Activated CD4-positive, alpha-beta T cell treated with anti-CD3 and anti-CD28 coated beads, Interleukin-2, amount 50 U/mL, for 4 hours (primary cell): ENCODE data around the gene RHOB.
"Not testable (repeated sequence)": the region's sequence is repeated elsewhere in the genome, so short reads cannot be mapped to it uniquely, and the experiment has no call there.

Source experiments
- DNase-seq, 2 experiments: peaks; one replicate each; pipeline ENCODE4 v3.0.0-alpha.2; 2020

Gene RHOB

DNA sequence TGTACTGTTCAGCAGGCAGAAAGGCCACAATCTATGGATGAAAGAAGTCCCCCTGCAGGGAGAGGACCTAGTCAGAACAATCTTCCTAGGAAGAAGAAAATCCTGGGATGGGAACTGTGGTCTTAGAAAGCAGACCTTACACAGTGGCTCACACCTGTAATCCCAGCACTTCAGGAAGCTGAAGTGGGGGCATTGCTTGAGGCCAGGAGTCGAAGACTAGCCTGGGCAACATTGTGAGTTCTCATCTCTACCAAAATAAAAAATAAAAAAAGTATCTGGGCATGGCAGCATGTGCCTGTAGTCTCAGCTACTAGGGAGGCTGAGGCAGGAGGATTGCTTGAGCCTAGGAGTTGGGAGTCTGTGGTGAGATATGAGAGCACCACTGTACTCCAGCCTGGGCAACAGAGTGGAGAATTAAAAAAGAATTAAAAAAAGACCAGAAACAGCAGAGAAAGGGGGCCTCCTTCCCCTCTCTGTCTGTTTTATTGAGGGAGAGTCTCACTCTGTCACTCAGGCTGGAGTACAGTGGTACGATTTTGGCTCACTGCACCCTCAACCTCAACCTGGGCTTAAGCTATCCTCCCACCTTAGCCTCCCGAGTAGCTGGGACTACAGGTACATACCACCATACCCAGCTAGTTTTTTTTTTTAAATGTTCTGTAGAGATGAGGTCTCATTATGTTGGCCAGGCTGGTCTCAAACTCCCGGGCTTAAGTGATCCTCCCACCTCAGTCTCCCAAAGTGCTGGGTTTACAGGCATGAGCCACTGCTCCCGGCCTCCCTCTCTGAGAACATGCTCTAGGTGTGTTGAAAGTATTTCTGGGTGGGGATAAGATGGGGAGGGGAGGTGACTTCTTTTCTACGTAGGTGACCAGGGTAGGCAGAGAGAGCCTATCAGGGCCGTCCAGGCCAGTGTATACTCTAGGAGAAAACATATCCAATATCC, 7.4 kb downstream of the RHOB start:
- DNase-seq, result no peak

DNA sequence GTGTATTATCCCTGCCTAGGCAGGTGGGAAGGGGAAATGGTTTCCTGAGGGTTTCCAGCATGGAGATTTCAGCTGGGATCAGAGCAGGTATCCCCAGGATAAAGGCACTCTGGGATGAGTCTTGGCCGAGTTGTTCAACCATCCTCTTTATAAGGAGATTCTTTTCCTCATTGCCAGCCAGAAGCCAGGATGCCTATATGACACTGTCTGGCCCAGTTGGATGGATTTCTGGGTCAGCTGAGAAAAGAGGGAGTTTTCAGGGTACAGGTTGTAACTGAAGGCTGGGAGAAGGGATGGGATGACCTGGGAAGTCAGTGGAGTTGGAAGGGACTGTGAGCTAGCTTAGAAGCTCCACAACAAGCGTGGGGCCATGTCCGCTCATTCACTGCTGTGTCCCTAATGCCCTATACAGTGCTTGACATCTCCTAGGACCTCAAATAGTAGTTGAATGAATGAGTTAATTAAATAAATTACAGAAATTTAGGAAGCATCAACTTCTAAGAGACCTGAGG, 8.3 kb downstream of the RHOB start:
- DNase-seq, result no peak

GRCh38 chr2:20456116-20456571, 9.3 kb downstream of the RHOB start:
- no peak for DNase-seq

DNA sequence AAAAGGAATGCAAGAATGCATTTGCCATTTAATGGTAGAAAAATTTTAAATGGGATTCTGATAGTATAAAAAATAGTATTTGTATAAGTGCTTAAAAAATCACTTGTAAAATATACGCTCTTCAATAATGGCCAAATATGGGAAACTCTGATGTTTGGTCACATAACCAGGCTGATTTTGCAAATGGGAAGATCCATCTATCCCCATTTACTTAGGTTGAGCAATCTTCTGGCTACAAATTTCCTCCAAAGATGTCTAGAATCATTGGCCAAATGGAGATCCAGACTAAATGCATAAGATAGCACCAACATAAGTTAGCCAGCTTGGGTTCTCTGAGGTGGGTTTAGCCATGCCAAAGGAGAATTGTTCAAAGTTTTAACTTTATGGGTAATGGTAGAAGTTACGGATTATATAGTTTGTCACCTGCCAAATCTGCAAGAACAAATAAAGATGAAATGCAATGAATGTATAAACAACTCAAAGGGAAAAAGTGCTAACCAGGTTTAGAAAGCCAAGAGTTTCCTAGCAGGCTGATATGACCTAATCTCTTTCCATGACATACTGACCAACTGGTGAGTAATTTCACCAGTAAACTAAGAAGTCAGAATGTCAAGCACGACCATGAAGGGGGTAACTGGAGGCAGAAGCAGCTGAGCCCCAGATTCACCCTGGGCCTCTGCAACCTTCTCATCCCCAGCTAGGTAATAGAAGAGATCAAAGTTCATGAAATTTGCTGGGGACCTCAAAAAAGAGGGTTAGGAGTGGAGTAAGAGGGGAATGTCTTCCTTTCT, 10.0 kb downstream of the RHOB start:
- DNase-seq, result no peak

DNA sequence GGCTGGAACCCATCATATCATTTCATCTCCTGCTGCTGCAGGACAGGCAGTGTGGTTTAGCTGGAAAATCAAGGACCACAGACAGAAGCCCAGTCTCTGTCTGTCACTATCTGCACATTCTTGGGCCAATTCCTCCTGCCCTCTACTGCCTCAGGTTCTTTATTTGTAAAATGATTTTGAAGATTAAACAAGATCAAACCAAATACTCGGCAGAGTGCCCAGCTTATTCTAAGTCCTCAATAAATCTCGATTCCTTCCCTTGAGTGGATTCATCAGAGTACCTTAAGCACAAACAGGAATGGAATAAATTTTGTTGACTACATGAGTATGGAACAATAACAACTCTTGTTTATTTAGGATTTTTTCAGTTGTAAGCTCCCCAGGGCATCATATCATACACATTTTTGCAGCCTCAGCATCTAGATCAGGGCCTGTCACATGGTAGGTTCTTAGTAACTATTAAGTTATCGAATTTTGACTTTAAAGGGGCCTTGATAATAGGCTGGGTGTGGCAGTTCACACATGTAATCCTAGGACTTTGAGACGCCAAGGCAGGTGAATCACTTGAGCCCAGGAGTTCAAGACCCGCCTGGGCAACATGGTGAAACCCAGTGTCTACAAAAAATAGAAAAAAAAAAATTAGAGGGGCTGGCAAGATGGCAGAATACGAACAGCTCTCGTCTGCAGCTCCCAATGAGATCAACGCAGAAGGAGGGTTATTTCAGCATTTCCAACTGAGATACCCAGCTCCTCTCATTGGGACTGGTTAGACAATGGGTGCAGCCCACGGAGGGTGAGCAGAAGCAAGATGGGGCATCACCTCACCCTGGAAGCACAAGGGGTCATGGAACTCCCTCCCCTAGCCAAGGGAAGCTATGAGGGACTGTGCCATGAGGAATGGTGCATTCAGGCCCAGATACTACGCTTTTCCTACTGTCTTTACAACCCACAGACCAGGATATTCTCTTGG, 11.1 kb downstream of the RHOB start:
- no peak for DNase-seq

DNA sequence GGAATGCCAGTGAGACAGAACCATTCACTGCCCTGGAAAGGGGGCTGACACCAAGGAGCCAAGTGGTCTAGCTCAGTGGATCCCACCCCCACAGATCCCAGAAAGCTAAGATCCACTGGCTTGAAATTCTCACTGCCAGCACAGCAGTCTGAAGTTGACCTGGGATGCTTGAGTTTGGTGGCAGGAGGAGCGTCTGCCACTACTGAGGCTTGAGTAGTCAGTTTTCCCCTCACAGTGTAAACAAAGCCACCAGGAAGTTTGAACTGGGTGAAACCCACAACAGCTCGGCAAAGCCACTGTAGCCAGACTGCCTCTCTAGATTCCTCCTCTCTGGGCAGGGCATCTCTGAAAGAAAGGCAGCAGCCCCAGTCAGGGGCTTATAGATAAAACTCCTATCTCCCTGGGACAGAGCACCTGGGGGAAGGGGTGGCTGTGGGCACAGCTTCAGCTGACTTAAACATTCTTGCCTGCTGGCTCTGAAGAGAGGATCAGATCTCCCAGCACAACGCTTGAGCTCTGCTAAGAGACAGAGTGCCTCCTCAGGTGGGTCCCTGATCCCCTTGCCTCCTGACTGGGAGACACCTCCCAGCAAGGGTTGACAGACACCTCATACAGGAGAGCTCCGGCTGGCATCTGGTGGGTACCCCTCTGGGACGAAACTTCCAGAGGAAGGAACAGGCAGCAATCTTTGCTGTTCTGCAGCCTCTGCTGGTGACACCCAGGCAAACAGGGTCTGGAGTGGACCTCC, 12.0 kb downstream of the RHOB start:
- not testable (repeated sequence) for DNase-seq

- no peak for DNase-seq
Observed at GRCh38 chr2:20465716-20466394, 19.0 kb downstream of the RHOB start.

GRCh38 chr2:20467789-20468548, 21.1 kb downstream of the RHOB start:
- no peak for DNase-seq

DNA sequence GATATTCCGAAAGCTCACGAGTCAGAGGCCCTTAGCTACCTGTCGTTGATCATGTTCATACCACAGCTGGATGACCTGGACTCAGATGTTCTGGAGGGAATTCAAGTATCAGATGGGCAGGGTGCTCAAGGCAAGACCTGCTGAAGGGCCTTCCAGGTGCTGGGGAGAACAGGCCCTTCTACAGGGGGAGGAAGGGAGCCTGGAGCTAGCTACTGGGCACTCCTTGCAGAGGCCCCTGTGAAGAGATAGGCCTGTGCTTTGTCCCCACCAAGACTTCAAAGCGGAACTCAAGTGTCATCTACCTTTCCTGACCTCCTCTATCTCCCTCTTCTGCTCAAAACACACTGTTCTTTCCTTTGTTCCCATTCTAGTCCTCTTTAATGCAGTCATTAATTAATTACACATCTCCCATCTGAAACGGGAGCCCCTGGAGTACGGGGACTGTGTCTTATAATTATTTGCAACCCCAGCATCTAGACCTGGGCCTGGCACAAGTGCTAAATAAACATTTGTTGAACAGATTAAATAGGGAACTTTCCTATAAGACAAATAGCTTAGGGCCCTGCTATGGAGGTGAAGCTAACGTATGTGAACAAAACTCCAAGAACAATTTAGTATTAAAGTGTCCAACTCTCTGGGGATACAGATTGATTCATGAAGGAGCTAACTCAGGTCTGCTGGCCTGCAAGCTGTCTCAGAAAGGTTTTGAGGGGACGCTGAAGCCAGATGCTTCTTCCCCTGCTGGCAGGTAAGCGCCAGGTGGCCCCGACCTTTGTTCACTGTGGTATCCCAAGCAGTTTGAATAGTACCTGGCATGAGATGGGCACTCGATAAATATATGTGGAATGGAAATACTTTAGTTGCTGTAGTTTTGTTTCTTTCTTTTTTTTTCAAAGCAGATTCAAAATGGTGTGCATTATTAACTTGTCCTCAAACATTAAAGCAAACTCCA, 22.0 kb downstream of the RHOB start:
- DNase-seq, result no peak

- no peak for DNase-seq
Observed at GRCh38 chr2:20469595-20469994, 22.7 kb downstream of the RHOB start.

GRCh38 chr2:20470211-20470610, 23.3 kb downstream of the RHOB start:
- DNase-seq, result no peak

GRCh38 chr2:20471148-20471547, 24.3 kb downstream of the RHOB start:
- no peak for DNase-seq

DNA sequence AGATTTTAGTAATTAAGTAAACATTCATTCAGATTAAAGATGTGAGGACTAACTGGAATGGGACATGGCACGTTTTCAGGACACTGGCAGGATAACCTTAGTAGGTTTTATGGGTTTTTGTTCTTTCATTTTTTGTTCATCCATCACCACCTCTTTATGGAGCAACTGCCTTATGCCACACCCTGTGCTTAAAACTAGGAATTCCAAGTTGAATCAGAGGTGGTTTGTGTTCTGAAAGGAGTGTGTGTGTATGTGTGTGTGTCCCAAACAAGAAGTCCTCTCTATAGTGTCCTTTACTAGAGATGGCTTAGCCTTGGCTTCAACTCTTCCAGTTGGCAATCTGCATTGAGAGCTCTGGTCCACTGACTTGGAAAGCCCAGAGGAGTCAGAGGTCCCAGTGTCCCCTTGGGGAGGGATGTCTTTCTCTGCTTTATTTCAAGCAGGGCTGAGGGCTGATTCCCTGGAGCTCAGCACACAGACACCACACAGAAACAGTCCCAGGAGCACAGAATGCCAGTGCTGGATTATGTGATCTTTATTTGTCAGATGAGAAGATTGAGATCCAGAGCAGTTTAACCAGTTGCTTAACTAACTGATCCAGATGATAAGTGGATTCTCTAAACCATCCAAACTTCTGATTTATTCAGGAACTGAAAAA, 25.2 kb downstream of the RHOB start:
- no peak for DNase-seq

- no peak for DNase-seq
Observed at GRCh38 chr2:20472569-20472968, 25.7 kb downstream of the RHOB start.

- no peak for DNase-seq
Observed at GRCh38 chr2:20473128-20473527, 26.3 kb downstream of the RHOB start.

- DNase-seq, result no peak
Observed at GRCh38 chr2:20474757-20475566, 28.1 kb downstream of the RHOB start.

GRCh38 chr2:20475567-20475952, 28.7 kb downstream of the RHOB start:
- DNase-seq, result no peak

GRCh38 chr2:20476481-20476880, 29.6 kb downstream of the RHOB start:
- DNase-seq, result no peak
